GM20000 (cell line): ENCODE measurements around the gene SH3GLB1.

Experiments used
- DNase-seq: peaks from one replicate; pipeline ENCODE4 v3.0.0; 2012; ENCODE audit warnings: low spot score
- CTCF ChIP-seq: IDR thresholded peaks from 2 replicates; pipeline ENCODE4 v1.5.1; 2012; ENCODE audit warnings: mild to moderate bottlenecking, control low read depth; ENCODE audit errors: extremely low read depth, missing control alignments

SH3GLB1 gene

GRCh38 chr1:86788300-86789206 is 84.2 kb downstream of the SH3GLB1 start:
- no peak for TF ChIP-seq CTCF
- DNase-seq = no peak

- no peak for TF ChIP-seq CTCF
- no peak for DNase-seq
Measured at GRCh38 chr1:86795316-86795715, 90.9 kb downstream of the SH3GLB1 start.
